ENCODE measurements around the gene LRP6. TPM values are rescaled to one million over a fixed set of nuclear protein-coding genes. Genes with fewer than 3 reads are reported as not detected.

Gene LRP6
- total RNA-seq, 1 donor from 2014 or later = 71.0 TPM

DNA sequence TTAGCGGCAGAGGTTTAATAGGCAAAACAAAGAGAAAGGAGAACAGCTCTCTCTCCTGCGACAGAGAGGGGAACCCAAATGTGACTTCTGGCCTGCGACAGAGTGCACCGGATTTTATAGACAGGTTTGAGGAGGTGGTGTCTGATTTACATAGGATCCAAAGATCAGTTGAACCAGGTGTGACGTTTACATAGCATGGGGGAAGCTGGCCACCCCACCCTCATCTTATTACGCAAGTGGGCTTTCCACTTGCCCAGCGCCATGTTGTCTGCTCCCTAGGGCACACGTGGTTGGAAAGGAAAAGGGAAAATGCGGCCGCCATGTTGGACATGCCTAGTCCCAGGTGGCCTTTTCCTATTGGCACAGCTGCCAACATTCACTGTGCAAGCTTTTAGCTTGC is 178.7 kb downstream of the LRP6 start:
- intact Hi-C loops (cut with DNase I) = no loop called here
- no peaks in the 10 kb centered on the region for H3K27me3 ChIP-seq
- TF ChIP-seq POLR2A (IDR thresholded peaks at IDR 0.05) (no peak), POLR2AphosphoS5 (IDR thresholded peaks at IDR 0.05; ENCODE audit: insufficient read depth in 1 of 2, low read depth in 1 of 2) (no peak)
- TF ChIP-seq, protein P1, sequence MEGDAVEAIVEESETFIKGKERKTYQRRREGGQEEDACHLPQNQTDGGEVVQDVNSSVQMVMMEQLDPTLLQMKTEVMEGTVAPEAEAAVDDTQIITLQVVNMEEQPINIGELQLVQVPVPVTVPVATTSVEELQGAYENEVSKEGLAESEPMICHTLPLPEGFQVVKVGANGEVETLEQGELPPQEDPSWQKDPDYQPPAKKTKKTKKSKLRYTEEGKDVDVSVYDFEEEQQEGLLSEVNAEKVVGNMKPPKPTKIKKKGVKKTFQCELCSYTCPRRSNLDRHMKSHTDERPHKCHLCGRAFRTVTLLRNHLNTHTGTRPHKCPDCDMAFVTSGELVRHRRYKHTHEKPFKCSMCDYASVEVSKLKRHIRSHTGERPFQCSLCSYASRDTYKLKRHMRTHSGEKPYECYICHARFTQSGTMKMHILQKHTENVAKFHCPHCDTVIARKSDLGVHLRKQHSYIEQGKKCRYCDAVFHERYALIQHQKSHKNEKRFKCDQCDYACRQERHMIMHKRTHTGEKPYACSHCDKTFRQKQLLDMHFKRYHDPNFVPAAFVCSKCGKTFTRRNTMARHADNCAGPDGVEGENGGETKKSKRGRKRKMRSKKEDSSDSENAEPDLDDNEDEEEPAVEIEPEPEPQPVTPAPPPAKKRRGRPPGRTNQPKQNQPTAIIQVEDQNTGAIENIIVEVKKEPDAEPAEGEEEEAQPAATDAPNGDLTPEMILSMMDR (IDR thresholded peaks at IDR 0.05) = no peak
- no peak overlapping the region for H3K27ac ChIP-seq
- peak in 1 of 2 donors; percentile 27 for DNase-seq (ENCODE audit: extremely low spot score in 2 of 2)
- H3K4me3 ChIP-seq = no peak overlapping the region
- peaks cover 11% of the 10 kb centered on the region for H3K4me1 ChIP-seq
- H3K36me3 ChIP-seq = no peaks in the 10 kb centered on the region
- H3K9me3 ChIP-seq = no peaks in the 10 kb centered on the region

DNA sequence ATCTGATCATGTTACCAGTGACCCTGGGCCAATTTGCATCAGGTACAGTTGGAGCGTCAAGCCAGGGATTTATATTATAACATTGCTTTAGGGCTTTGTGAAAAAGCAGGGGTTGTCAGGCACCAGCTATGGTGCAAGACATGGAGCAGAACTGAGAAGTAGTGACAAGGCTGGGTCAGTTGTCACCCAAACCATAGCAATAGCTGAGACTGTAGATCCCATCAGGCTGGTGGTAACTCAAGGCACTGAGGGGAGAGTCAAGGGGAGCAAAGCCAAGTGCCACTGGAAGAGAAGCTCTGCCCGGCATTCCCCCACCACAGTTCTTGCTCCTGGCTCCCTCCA is 179.2 kb downstream of the LRP6 start:
- Histone ChIP-seq H3K4me1 (peaks cover 10% of the 10 kb centered on the region), H3K27me3 (no peaks in the 10 kb centered on the region), H3K4me3 (no peak overlapping the region), H3K9me3 (no peaks in the 10 kb centered on the region), H3K36me3 (no peaks in the 10 kb centered on the region), H3K27ac (no peak overlapping the region)
- intact Hi-C loops (cut with DNase I) = no loop called here
- no peak for DNase-seq (ENCODE audit: extremely low spot score in 2 of 2)
- TF ChIP-seq, protein P1 (IDR thresholded peaks at IDR 0.05) = no peak
- TF ChIP-seq POLR2A (IDR thresholded peaks at IDR 0.05) = no peak
- TF ChIP-seq POLR2AphosphoS5 (IDR thresholded peaks at IDR 0.05; ENCODE audit: insufficient read depth in 1 of 2, low read depth in 1 of 2) = no peak

DNA sequence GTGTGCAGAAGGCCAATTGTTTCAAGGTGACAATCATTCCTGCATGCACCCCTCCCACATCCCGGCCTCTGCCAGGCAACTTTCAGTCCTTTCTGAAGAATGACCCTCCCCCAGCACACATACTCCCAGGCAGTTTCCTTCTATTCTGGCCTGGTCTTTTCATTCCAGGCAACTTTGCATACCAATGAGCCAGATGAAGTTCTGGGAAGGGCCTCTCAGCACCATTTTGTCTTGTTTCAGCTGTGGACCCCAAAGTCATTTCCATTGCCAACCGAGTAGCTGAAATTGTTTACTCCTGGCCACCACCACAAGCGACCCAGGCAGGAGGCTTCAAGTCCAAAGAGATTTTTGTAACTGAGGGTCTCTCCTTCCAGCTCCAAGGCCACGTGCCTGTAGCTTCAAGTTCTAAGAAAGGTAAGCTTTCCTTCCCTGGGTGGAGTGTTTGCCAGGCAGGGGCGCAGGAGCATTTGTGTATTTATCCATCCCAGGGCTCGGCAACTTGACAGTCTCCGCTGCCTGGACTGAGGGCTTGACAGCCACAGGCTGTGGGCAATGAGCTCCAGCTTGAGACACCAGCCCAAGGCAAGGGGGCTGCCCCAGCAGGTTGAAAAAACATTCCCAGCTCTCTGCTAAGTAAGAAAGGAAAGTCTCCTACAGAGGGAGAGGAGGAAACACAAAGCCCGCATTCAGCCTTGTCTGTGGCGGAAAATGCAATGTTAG is 179.7 kb downstream of the LRP6 start:
- intact Hi-C loops (cut with DNase I) = no loop called here
- Histone ChIP-seq H3K4me3 (no peak overlapping the region), H3K9me3 (no peaks in the 10 kb centered on the region), H3K27me3 (no peaks in the 10 kb centered on the region), H3K4me1 (peaks cover 6% of the 10 kb centered on the region), H3K36me3 (no peaks in the 10 kb centered on the region), H3K27ac (no peak overlapping the region)
- DNase-seq (ENCODE audit: extremely low spot score in 2 of 2) = peak in 1 of 2 donors; percentile 69
- TF ChIP-seq POLR2A (IDR thresholded peaks at IDR 0.05) = no peak
- TF ChIP-seq, protein P1 (IDR thresholded peaks at IDR 0.05) = no peak
- no peak for TF ChIP-seq POLR2AphosphoS5 (IDR thresholded peaks at IDR 0.05; ENCODE audit: insufficient read depth in 1 of 2, low read depth in 1 of 2)

- intact Hi-C loops (cut with DNase I) = no loop called here
- H3K4me3 ChIP-seq = no peak overlapping the region
- no peaks in the 10 kb centered on the region for H3K9me3 ChIP-seq
- H3K27ac ChIP-seq = no peak overlapping the region
- H3K27me3 ChIP-seq = no peaks in the 10 kb centered on the region
- DNase-seq (ENCODE audit: extremely low spot score in 2 of 2) = peak in 1 of 2 donors; percentile 22
- TF ChIP-seq POLR2A (IDR thresholded peaks at IDR 0.05) = no peak
- TF ChIP-seq POLR2AphosphoS5 (IDR thresholded peaks at IDR 0.05; ENCODE audit: insufficient read depth in 1 of 2, low read depth in 1 of 2) = no peak
- TF ChIP-seq, protein P1 (IDR thresholded peaks at IDR 0.05) = no peak
- H3K36me3 ChIP-seq = no peaks in the 10 kb centered on the region
- peaks cover 6% of the 10 kb centered on the region for H3K4me1 ChIP-seq
Observed at GRCh38 chr12:12086362-12086761, 180.5 kb downstream of the LRP6 start.

DNA sequence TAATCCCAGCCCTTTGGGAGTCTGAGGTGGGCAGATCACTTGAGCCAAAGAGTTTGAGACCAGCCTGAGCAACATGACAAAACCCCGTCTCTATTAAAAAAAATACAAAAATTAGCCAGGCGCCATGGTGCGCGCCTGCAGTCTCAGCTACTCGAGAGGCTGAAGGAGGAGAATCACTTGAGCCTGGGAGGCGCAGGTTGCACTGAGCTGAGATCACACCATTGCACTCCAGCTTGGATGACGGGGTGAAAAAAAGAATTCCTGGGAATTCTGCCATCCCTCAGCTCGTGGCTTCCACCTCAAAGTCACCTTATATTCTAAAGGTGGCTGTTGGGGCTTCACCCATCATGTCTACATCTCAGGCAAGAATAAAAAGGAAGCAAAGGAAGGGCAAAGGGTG is 183.2 kb downstream of the LRP6 start:
- Histone ChIP-seq H3K4me3 (no peak overlapping the region), H3K36me3 (no peaks in the 10 kb centered on the region), H3K27ac (no peak overlapping the region), H3K27me3 (no peaks in the 10 kb centered on the region), H3K9me3 (no peaks in the 10 kb centered on the region), H3K4me1 (peaks cover 3% of the 10 kb centered on the region)
- peak in 1 of 2 donors; percentile 25 for DNase-seq (ENCODE audit: extremely low spot score in 2 of 2)
- intact Hi-C loops (cut with DNase I) = no loop called here
- no peak for TF ChIP-seq POLR2A (IDR thresholded peaks at IDR 0.05)
- no peak for TF ChIP-seq POLR2AphosphoS5 (IDR thresholded peaks at IDR 0.05; ENCODE audit: insufficient read depth in 1 of 2, low read depth in 1 of 2)
- TF ChIP-seq, protein P1 (IDR thresholded peaks at IDR 0.05) = no peak
